GM12878 (cell line): ENCODE measurements around the gene NPLOC4. TPM values are rescaled to one million over a fixed set of nuclear protein-coding genes. Genes with fewer than 3 reads are reported as not detected.

Experiments
- ATAC-seq: fragments of 200-7000 bp; cut with Tn5 transposase; 3 replicates; pipeline ENCODE4 v1.9.1; 2020; ENCODE audit warnings: mild to moderate bottlenecking, moderate library complexity
- BruUV-seq: library from RNA; stranded (reverse); fragments of 400-500 nt; replicated peaks from 2 replicates; lab custom pipeline; 2021; lab: Mats Ljungman, UMichigan
- CTCF ChIA-PET: fragments of 300-600 bp; sonication (Branson Sonifier 250); formaldehyde crosslinking; extraction: SDS; loops from one replicate; lab custom pipeline; 2021; ENCODE audit warnings: inconsistent platforms; lab: Yijun Ruan, JAX
- POLR2A ChIA-PET: fragments of 350-600 bp; formaldehyde crosslinking; extraction: SDS; loops from one replicate; lab custom pipeline; 2021; ENCODE audit warnings: inconsistent platforms; lab: Charles Lee
- RAD21 ChIA-PET: fragments of 300-600 bp; sonication (Branson Sonifier 250); formaldehyde crosslinking; loops from one replicate; lab custom pipeline; 2023; ENCODE audit warnings: antibody characterized with exemption; ENCODE audit not compliant: unreplicated experiment; lab: Charles Lee
- SMC1A ChIA-PET: fragments of 300-600 bp; sonication (Branson Sonifier 250); formaldehyde crosslinking; loops from one replicate; lab custom pipeline; 2023; ENCODE audit not compliant: unreplicated experiment, uncharacterized antibody; lab: Charles Lee
- DNase-seq: peaks from one replicate; pipeline ENCODE4 v3.0.0-alpha.2; 2011; ENCODE audit warnings: low read depth, low spot score
- FAIRE-seq: peaks from 3 replicates; lab custom pipeline; 2011; peaks lifted over from hg19 to GRCh38; lab: Jason Lieb, UNC
- H2AFZ ChIP-seq: 2 replicates; pipeline ENCODE4 v1.6.0; 2011; ENCODE audit warnings: low read depth, low read length, control low read depth; ENCODE audit not compliant: control insufficient read depth
- H3K27ac ChIP-seq: 2 replicates; pipeline ENCODE4 v1.5.1; 2011; ENCODE audit warnings: control low read depth; ENCODE audit not compliant: control insufficient read depth, insufficient read depth
- H3K27me3 ChIP-seq, 2 experiments: replicated peaks in 1 of 2; 2 replicates each; pipeline versions ENCODE4 v1.6.0 to v1.6.1; 2011; ENCODE audit warnings: low read length in 1 of 2; ENCODE audit not compliant: control insufficient read depth in 2 of 2, insufficient read depth in 2 of 2
- H3K36me3 ChIP-seq, 2 experiments: 2 replicates each; pipeline ENCODE4 v1.5.1; 2011; ENCODE audit warnings: low read length in 1 of 2; ENCODE audit not compliant: control insufficient read depth in 2 of 2, insufficient read depth in 2 of 2
- H3K4me1 ChIP-seq: 2 replicates; pipeline ENCODE4 v1.6.1; 2011; ENCODE audit warnings: mild to moderate bottlenecking, low read length, moderate library complexity, mixed read lengths; ENCODE audit not compliant: control insufficient read depth, insufficient read depth
- H3K4me2 ChIP-seq: 2 replicates; pipeline ENCODE4 v1.6.0; 2011; ENCODE audit warnings: control low read depth; ENCODE audit not compliant: control insufficient read depth, insufficient read depth
- H3K4me3 ChIP-seq: fragments of 200-600 bp; sonication (generic); 2 replicates; pipeline ENCODE4 v1.5.1; 2016
- H3K79me2 ChIP-seq: 2 replicates; pipeline ENCODE4 v1.6.0; 2011; ENCODE audit warnings: low read length; ENCODE audit not compliant: control insufficient read depth, insufficient read depth
- H3K9ac ChIP-seq: 2 replicates; pipeline ENCODE4 v1.8.0; 2011; ENCODE audit warnings: low read length, control low read depth, mixed read lengths; ENCODE audit not compliant: control insufficient read depth, insufficient read depth
- H3K9me3 ChIP-seq: replicated peaks from 3 replicates; pipeline ENCODE4 v1.5.1; 2011; ENCODE audit warnings: mild to moderate bottlenecking, low read length; ENCODE audit not compliant: control insufficient read depth, insufficient read depth
- H4K20me1 ChIP-seq: 2 replicates; pipeline ENCODE4 v1.6.0; 2011; ENCODE audit not compliant: control insufficient read depth, insufficient read depth
- CHD2 ChIP-seq: IDR thresholded peaks from 2 replicates; pipeline ENCODE4 v1.6.1; 2011; ENCODE audit warnings: low read depth, low read length, improper control_type of control experiment, borderline replicate concordance
- CHD4 ChIP-seq: fragments of 200-600 bp; sonication (generic); IDR thresholded peaks from 2 replicates; pipeline ENCODE4 v1.6.1; 2016; ENCODE audit warnings: mild to moderate bottlenecking
- FOXK2 ChIP-seq: fragments of 450-650 bp; IDR thresholded peaks from 2 replicates; pipeline ENCODE4 v1.6.1; 2017; ENCODE audit warnings: mild to moderate bottlenecking, moderate library complexity
- IKZF2 ChIP-seq, 2 experiments: fragments of 450-650 bp; IDR thresholded peaks; 2 replicates each; pipeline ENCODE4 v1.6.1; 2017; ENCODE audit warnings: mild to moderate bottlenecking in 2 of 2, moderate library complexity in 2 of 2
- IRF4 ChIP-seq: IDR thresholded peaks from 2 replicates; pipeline ENCODE4 v1.6.1; 2011; ENCODE audit warnings: low read depth, low read length
- MEF2A ChIP-seq: IDR thresholded peaks from 2 replicates; pipeline ENCODE4 v1.6.1; 2011; ENCODE audit warnings: low read depth, mild to moderate bottlenecking, low read length, moderate library complexity; ENCODE audit not compliant: insufficient read depth
- PKNOX1 ChIP-seq: fragments of 450-650 bp; IDR thresholded peaks from 2 replicates; pipeline ENCODE4 v1.6.1; 2016; ENCODE audit warnings: mild to moderate bottlenecking
- SREBF2 ChIP-seq: IDR thresholded peaks from 2 replicates; pipeline ENCODE4 v1.6.1; 2012; ENCODE audit warnings: mild to moderate bottlenecking, low read length
- USF1 ChIP-seq: IDR thresholded peaks from 2 replicates; pipeline ENCODE4 v1.6.1; 2011; ENCODE audit warnings: borderline replicate concordance, low read depth, mild to moderate bottlenecking, moderate library complexity, mixed read lengths, low read length; ENCODE audit not compliant: insufficient read depth; ENCODE audit errors: extremely low read length
- WGBS: methylation state at CpG from one replicate; pipeline ENCODE4 v1.1.6; 2016; ENCODE audit warnings: low lambda C conversion rate; ENCODE audit not compliant: insufficient replicate concordance, insufficient coverage; ENCODE audit errors: missing lambda C conversion rate; 5-methylcytosine and 5-hydroxymethylcytosine counted together
- in situ Hi-C: fragments of 300-500 bp; cut with MboI; formaldehyde crosslinking; loops from 9 replicates; pipeline ENCODE4 v1.14.3; 2018; ENCODE audit warnings: mixed read lengths
- intact Hi-C: fragments of 100-400 bp; cut with micrococcal nuclease; formaldehyde crosslinking; loops from one replicate; pipeline ENCODE4 v1.14.2; 2022; ENCODE audit not compliant: unreplicated experiment
- polyA plus RNA-seq, 11 experiments: library from polyadenylated mRNA; depleted of rRNA in 4 of 11; unstranded in 6 of 11; stranded (reverse) in 5 of 11; fragments of >200 nt; fragmentation: Nextera tagmentation in 4 of 11; fragmentation: Illumina TruSeq in 1 of 11; extraction: Ambion mirVana in 4 of 11; extraction: Trizol in 1 of 11; gene quantifications; 1 replicate in 1 of 11; 2 replicates in 10 of 11; pipeline versions ENCODE4 v1.2.1 to v1.2.3, GENCODE V29; 2011 to 2016; ENCODE audit warnings: inconsistent platforms in 2 of 11, missing spikeins in 2 of 11, low read depth in 1 of 11
- total RNA-seq, 4 experiments: library from RNA; depleted of rRNA in 3 of 4; stranded (reverse); fragments of >200 nt in 3 of 4; fragmentation: Illumina TruSeq in 1 of 4; extraction: Trizol in 1 of 4; gene quantifications; 2 replicates each; pipeline versions ENCODE4 v1.2.1 to v1.2.3, GENCODE V29; 2013 to 2021
- TF ChIP-seq, protein P1 (sequence below): IDR thresholded peaks from 2 replicates; pipeline ENCODE4 v1.6.1; 2012; ENCODE audit warnings: low read depth, low read length, improper control_type of control experiment
- TF ChIP-seq, protein P2 (sequence below): IDR thresholded peaks from 2 replicates; pipeline ENCODE4 v1.6.1; 2012; ENCODE audit warnings: improper control_type of control experiment, low read depth, low read length; ENCODE audit not compliant: insufficient replicate concordance

NPLOC4 gene
- total and polyA plus RNA-seq, 10 of the 15 experiments (the other 5 are each of a cell fraction or from before 2014, with no cell fraction given), result 1.5 to 83.7 (median 45.8) TPM

DNA sequence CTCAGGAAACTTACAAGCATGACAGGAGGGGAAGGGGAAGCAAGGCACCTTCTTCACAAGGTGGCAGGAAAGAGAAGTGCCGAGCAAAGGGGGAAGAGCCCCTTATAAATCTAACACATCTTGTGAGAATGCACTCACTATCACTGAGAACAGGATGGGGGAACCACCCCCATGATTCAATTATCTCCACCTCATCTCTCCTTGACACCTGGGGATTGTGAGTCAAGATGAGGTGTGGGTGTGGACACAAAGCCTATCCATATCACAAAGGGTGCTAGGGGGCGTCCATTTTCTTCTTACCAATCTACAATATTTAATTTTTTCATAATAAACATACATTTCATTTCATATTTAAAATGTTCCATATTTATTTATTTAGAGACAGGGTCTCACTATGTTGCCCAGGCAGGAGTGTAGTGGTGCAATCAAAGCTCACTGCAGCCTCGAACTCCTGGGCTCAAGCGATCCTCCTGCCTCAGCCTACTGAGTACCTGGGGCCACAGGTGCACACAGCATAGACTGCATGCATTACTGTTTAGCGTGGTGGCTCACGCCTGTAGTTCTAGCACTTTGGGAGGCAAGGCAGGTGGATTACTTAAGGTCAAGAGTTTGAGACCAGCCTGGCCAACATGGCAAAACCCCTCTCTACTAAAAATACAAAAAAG is 58.2 kb downstream of the NPLOC4 start:
- no peak for DNase-seq
- in situ Hi-C loops, result no loop called here
- TF ChIP-seq FOXK2, result no peak
- TF ChIP-seq IKZF2 (IDR thresholded peaks at IDR 0.05), result no peak
- no peak for TF ChIP-seq CHD2
- no peak for TF ChIP-seq PKNOX1
- no peak for TF ChIP-seq USF1
- no peak for TF ChIP-seq MEF2A
- TF ChIP-seq, protein P1, sequence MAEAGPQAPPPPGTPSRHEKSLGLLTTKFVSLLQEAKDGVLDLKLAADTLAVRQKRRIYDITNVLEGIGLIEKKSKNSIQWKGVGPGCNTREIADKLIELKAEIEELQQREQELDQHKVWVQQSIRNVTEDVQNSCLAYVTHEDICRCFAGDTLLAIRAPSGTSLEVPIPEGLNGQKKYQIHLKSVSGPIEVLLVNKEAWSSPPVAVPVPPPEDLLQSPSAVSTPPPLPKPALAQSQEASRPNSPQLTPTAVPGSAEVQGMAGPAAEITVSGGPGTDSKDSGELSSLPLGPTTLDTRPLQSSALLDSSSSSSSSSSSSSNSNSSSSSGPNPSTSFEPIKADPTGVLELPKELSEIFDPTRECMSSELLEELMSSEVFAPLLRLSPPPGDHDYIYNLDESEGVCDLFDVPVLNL, result no peak
- TF ChIP-seq, protein P2, sequence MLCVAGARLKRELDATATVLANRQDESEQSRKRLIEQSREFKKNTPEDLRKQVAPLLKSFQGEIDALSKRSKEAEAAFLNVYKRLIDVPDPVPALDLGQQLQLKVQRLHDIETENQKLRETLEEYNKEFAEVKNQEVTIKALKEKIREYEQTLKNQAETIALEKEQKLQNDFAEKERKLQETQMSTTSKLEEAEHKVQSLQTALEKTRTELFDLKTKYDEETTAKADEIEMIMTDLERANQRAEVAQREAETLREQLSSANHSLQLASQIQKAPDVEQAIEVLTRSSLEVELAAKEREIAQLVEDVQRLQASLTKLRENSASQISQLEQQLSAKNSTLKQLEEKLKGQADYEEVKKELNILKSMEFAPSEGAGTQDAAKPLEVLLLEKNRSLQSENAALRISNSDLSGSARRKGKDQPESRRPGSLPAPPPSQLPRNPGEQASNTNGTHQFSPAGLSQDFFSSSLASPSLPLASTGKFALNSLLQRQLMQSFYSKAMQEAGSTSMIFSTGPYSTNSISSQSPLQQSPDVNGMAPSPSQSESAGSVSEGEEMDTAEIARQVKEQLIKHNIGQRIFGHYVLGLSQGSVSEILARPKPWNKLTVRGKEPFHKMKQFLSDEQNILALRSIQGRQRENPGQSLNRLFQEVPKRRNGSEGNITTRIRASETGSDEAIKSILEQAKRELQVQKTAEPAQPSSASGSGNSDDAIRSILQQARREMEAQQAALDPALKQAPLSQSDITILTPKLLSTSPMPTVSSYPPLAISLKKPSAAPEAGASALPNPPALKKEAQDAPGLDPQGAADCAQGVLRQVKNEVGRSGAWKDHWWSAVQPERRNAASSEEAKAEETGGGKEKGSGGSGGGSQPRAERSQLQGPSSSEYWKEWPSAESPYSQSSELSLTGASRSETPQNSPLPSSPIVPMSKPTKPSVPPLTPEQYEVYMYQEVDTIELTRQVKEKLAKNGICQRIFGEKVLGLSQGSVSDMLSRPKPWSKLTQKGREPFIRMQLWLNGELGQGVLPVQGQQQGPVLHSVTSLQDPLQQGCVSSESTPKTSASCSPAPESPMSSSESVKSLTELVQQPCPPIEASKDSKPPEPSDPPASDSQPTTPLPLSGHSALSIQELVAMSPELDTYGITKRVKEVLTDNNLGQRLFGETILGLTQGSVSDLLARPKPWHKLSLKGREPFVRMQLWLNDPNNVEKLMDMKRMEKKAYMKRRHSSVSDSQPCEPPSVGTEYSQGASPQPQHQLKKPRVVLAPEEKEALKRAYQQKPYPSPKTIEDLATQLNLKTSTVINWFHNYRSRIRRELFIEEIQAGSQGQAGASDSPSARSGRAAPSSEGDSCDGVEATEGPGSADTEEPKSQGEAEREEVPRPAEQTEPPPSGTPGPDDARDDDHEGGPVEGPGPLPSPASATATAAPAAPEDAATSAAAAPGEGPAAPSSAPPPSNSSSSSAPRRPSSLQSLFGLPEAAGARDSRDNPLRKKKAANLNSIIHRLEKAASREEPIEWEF, result no peak
- no peak for TF ChIP-seq SREBF2
- no peak for TF ChIP-seq IRF4
- no peak for TF ChIP-seq CHD4

More for the DNA sequence above, 58.2 kb downstream of the NPLOC4 start:
- ChIA-PET CTCF (interaction anchor here (1.6 kb wide), 1 partner anchor 29 kb away, joined by 4 read pairs; no protein-coding TSS in a partner anchor), SMC1A (interaction anchor here (0.8 to 1.1 kb wide), 2 partner anchors 19 to 22 kb away, joined by 3 read pairs; no protein-coding TSS in a partner anchor), RAD21 (no interaction called here), POLR2A (no interaction called here)
- Histone ChIP-seq H3K27ac (no peak overlapping the region), H3K27me3 (no peaks in the 10 kb centered on the region), H3K4me3 (no peak overlapping the region), H3K79me2 (no peaks in the 10 kb centered on the region), H3K4me2 (no peak overlapping the region), H4K20me1 (no peaks in the 10 kb centered on the region), H3K4me1 (no peaks in the 10 kb centered on the region), H3K9me3 (no peaks in the 10 kb centered on the region), H3K36me3 (peaks cover 10 to 24% of the 10 kb centered on the region in 2 experiments), H2AFZ (no peak overlapping the region), H3K9ac (no peak overlapping the region)
- 97% methylated on average over 6 of the region's 6 CpGs for WGBS
- intact Hi-C loops, result no loop called here
- ATAC-seq (no peak), FAIRE-seq (no peak)
- no TSS peak for BruUV-seq
